Heart left ventricle (tissue), 13 donors: ENCODE data around the gene PRDX6.

Experiments used
- CTCF ChIP-seq, 12 donors: fragments of 200-600 bp; sonication (generic) in 4 of 12; IDR thresholded peaks; one replicate each; pipeline versions ENCODE4 v1.5.0 to v1.8.0; 2018 to 2022; ENCODE audit warnings: antibody characterized with exemption in 12 of 12, mild to moderate bottlenecking in 5 of 12
- POLR2A ChIP-seq, 2 donors: fragments of 450-650 bp; IDR thresholded peaks; one replicate each; pipeline ENCODE4 v1.6.1; 2017; ENCODE audit warnings: antibody characterized with exemption in 2 of 2, mild to moderate bottlenecking in 2 of 2, moderate library complexity in 2 of 2
- donor health status: ischemic (EF 13 %, LVEDD 7.1; RV severe dilation, severe dysfunction).
- donor health status: DM: no; HTN: yes; CAD: no.
- donor health status: DM: no; HTN: no; CAD: no.
- donor health status: ischemic (EF 25% LVEDD 6.9; RV normal size, moderate dysfunction).
- donor health status: ischemic (EF 25% LVEDD 5.7; RV mildly dilated, moderate dysfunction).
- donor health status: ischemic (EF 35%, LVEDD 5.7; RV mildly dilated, moderate dysfunction).
- donor health status: nonischemic (EF 11% LVEDD 7.7; RV severe dilation, severe dysfunction).
- donor health status: DM: yes; HTN: yes; CAD: no.
- donor health status: PGD.
- donor health status: ischemic (EF 29% LVEDD 5.4; RV normal size, mild dysfunction).
- donor health status: nonischemic (EF 23%, LVEDD 6.1; RV moderate dilation, normal function).

GRCh38 chr1:173507847-173508209 lies 30.7 kb downstream of the PRDX6 start:
- TF ChIP-seq CTCF (IDR thresholded peaks at IDR 0.05) (no peak), POLR2A (IDR thresholded peaks at IDR 0.05) (no peak)
